Measurements from ENCODE around the gene MAGEA6.
"Not testable (repeated sequence)": the region's sequence is repeated elsewhere in the genome, so short reads cannot be mapped to it uniquely, and the experiment has no call there.

Gene MAGEA6

GRCh38 chrX:152734143-152734858 lies 35.2 kb downstream of the MAGEA6 start:
- DNase-seq (ENCODE audit: low read depth), result not testable (repeated sequence)

- DNase-seq (ENCODE audit: low read depth), result no peak
These were observed 36.1 kb downstream of the MAGEA6 start, which contains the start of the genes CSAG1 and MAGEA12 for GRCh38 chrX:152733261-152733975. TSS of gene CSAG1 (minus strand) at chrX:152733721. CDS start at chrX:152732460, 1,261 bp downstream. TSS of gene MAGEA12 (plus strand) at chrX:152733757. CDS start at chrX:152736162, 2,405 bp downstream.

GRCh38 chrX:152725409-152725808 lies 44.1 kb downstream of the MAGEA6 start:
- no peak for DNase-seq (ENCODE audit: low read depth)
